ENCODE data around the gene MINDY3.
"Not testable (repeated sequence)": the region's sequence is repeated elsewhere in the genome, so short reads cannot be mapped to it uniquely, and the experiment has no call there.

Gene MINDY3

GRCh38 chr10:15857107-15857575 is 3.2 kb downstream of the MINDY3 start:
- no peak for DNase-seq (ENCODE audit: low read depth)
- no peak overlapping the region for H3K4me3 ChIP-seq (ENCODE audit: low read length)
- TF ChIP-seq CTCF (conservative IDR thresholded peaks at IDR 0.05; ENCODE audit: low read length), result no peak

DNA sequence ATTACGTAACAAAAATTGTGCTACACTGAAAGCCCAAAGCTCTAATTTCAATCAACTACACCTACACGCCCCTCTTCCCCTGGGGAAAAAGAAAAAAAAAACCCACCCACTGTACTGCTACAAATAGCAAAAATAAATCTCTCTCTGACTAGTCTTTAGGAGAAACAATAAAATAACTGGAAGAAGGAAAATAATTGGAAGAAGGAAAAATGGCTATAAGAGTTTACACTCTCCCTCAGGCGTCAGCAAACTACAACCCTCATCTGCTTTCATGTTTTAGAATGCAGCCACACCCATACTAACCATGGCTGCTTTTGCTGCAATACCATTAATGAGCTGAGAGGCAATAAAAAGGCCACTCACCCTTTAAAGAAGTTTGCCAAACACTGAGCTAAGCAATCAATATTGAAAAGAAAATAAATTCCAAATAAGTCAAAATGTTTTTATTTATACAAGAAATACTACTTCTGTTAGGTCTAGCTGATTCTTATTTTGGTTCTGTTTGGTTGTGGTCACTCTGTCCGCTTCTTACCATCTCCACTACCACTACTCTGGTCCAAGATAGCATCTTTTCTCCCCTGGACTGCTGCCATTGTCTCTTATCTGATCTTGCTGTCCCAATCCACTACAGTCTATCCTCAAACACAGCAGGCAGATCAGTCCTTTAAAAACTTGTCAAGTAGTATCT is 3.8 kb downstream of the MINDY3 start:
- peak; percentile 25 for DNase-seq (ENCODE audit: low read depth)
- TF ChIP-seq CTCF (conservative IDR thresholded peaks at IDR 0.05; ENCODE audit: low read length), result no peak
- H3K4me3 ChIP-seq (ENCODE audit: low read length), result no peak overlapping the region

DNA sequence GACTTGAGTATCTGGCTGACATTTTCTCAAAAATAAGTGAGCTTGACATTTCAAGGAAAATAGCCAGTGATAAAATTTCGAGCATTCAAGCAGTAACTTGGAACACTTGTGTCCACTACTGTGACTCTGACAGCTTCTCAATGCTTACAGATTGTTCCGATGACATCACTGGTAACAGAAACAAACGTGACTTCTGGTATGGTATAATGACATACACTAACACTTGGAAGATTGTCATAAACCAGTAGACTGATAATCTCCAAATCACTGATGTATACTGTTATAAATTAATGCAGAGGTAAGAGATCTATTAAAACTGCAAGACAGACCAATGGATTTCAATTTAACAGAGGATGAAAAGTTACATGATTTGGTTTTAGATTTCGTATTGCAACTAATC is 6.5 kb downstream of the MINDY3 start:
- no peak for TF ChIP-seq CTCF (conservative IDR thresholded peaks at IDR 0.05; ENCODE audit: low read length)
- DNase-seq (ENCODE audit: low read depth), result no peak
- no peak overlapping the region for H3K4me3 ChIP-seq (ENCODE audit: low read length)

DNA sequence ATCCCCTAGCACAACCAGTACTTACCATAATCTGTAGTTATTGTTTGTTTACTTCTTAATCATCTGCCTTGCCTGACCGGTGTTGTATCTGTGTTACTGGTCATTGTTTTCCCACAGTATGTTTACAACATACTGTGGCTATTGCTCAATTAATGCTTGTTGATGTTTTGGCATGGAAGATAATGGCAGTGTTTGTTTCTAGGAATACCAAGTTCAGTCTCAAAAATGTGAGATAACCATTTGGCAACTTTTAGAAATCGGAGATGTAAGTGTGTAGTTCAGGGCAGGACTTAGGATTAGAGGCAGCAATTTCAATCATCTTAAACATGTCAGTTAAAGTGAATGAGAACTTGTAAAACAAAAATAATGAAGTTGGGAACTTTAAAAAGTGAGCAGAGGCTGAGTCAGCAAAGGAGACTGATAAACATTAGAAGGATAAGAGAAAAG is 8.2 kb downstream of the MINDY3 start:
- no peak for TF ChIP-seq CTCF (conservative IDR thresholded peaks at IDR 0.05; ENCODE audit: low read length)
- peak; percentile 16 for DNase-seq (ENCODE audit: low read depth)
- H3K4me3 ChIP-seq (ENCODE audit: low read length), result no peak overlapping the region

GRCh38 chr10:15850337-15850978 is 9.8 kb downstream of the MINDY3 start:
- not testable (repeated sequence) for H3K4me3 ChIP-seq (ENCODE audit: low read length); DNase-seq (ENCODE audit: low read depth)

DNA sequence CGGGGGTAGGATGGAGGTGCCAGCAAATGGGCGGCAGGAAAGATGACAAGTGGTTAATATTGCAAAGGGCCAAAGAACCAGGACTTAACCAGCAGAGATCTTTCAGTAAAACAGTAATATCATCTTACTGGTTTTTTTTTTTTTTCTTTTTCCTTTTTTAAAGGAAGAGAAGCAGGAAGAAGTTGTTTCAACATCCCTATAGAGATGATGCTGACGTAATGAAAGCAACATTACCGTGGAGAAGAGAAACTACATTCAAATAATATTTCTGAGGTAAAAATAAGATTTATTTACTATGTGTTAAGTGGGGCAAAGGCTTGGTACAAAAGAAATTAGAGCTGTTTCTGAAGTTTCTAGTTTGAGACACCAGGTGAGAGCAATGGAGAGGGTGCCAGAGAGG is 11.0 kb downstream of the MINDY3 start:
- H3K4me3 ChIP-seq (ENCODE audit: low read length), result no peak overlapping the region
- TF ChIP-seq CTCF (conservative IDR thresholded peaks at IDR 0.05; ENCODE audit: low read length), result no peak
- DNase-seq (ENCODE audit: low read depth), result no peak

DNA sequence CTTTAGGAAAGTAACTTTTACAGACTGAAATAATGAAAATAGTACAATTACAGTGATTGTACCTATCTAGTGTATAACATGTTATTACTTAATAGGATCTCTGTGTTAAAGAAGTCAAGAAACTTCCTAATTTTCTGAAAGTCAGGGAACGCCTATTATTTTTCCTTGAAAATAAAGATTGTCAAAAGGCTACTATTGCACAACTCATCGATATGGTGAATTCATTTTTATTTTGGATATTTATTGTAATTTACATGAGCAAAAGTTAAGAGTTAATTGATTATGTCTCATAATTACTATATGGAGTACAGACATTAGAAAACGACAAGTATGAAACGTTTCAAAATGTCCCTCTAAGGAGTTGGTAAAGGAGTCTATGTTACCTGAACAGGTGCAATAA is 12.8 kb downstream of the MINDY3 start:
- no peak for DNase-seq (ENCODE audit: low read depth)
- no peak for TF ChIP-seq CTCF (conservative IDR thresholded peaks at IDR 0.05; ENCODE audit: low read length)
- H3K4me3 ChIP-seq (ENCODE audit: low read length), result no peak overlapping the region
